GM19023 (cell line): ENCODE data around the gene PER3.

ENCODE experiments used
- ATAC-seq: cut with Tn5 transposase; IDR thresholded peaks from one replicate; pipeline ENCODE4 v1.9.1; 2021; ENCODE audit warnings: mild to moderate bottlenecking, moderate library complexity; ENCODE audit not compliant: unreplicated experiment

Gene PER3

DNA sequence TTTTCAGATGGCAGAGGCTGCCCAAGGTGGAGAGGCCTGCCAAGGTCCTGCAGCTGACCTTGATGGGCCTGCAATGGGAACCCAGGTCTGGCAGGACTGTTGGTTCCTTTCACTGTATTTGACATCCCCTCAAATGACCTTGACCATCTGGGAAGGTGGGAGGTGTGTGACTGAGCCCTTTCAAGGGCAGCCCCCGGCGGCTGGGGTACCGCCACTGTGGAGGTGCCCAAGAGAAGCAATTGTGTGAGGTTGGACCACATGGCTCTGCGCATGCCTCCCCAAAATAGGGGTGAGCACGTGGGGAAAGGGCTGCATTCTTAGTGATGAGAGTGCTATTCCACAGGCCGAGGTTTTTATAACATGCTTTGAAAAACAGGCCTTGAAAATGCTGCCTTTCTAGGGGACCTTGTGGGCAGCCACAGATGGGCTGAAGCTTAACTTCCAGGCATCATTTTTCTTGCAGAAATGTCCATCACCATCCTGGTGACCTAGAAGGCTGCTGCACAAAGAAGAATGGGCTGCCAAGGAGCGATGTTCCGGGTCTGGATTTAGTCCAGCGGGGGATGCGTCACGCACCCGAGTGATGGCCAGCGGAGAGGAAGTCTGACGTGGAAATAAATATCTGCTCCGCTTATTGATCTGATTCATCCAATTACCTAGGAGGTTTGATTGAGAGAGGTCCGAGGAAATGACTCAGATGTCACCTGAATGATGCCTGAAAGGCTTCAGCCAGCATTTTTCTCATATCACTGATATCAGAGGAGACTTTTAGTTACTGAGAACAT, 85.2 kb downstream of the PER3 start:
- no peak for ATAC-seq

- no peak for ATAC-seq
Observed at GRCh38 chr1:7871136-7871535, 87.0 kb downstream of the PER3 start.

- ATAC-seq: no peak
Observed at GRCh38 chr1:7873801-7874795, 90.0 kb downstream of the PER3 start.

GRCh38 chr1:7878027-7878426, 93.9 kb downstream of the PER3 start:
- ATAC-seq: no peak

DNA sequence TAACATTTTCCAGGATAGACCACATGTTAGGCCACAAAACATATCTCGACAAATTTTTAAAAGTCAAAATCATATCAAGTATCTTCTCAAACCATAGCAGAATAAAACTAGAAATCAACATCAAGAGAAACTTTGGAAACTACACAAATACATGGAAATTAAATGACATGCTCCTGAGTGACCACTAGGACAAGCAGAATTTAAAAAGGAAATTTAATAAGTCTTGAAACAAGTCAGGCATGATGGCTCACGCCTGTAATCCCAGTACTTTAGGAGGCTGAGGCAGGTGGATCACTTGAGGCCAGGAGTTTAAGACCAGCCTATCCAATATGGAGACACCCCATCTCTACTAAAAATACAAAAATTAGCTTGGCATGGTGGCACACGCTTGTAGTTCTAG, 95.1 kb downstream of the PER3 start:
- ATAC-seq: no peak

DNA sequence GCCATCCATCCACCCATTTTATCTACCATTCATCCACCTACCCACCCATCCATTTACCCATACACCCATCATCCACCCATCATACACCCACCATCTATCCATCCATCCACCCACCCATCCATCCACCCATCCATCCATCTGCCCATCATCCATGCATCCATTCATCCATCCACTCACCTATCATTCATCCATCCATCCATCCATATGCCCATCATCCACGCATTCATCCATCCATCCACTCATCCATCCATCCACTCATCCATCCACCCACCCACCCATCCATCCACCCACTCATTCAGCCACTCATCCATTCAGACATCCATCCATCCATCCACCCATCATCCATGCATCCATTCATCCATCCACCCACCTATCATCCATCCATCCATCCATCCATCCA, 100.7 kb downstream of the PER3 start:
- ATAC-seq: no peak

DNA sequence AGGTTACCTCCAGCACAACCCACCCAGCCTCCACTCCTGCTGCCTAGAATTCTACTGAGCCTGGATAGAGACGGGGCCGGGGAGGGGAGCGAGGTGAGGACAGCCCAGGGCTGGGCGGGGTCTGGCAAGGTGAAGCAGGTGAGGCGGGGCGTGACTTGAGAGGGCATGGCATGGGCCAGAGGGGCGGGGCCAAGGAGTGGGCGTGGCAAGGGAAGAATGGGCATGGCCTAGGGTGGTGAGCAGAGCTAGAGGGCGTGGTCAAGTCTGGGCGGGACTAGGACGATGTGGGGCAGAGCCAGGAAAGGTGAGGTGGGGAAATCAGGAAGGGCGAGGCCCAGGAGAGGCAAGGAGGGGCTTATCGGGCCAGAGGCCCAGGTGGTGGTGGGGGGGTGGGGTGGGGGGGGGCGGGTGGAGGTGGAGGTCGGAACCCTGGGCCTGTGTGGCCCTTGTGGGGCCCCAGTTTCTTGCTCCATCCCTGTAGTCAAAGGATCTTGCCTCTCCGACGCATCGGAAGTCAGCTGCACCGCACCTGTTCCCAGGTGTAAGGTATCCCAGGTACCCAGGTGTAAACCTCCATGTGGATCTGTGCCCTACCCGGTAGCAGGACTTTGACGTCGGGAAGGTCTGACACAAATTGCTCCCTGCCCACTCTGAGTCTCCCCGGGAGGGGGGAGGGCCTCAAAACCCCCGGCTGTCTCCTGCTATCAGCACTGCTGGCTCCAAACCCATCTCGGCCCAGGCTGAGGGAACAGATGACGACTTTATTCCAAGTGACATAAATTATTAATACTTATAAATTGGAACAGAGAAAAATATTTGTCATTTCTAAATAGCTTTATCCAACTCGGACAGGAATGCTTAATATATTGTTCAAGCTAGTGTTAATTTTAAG, 101.7 kb downstream of the PER3 start:
- no peak for ATAC-seq

- ATAC-seq: no peak
Observed at GRCh38 chr1:7886405-7886745, 102.3 kb downstream of the PER3 start.

DNA sequence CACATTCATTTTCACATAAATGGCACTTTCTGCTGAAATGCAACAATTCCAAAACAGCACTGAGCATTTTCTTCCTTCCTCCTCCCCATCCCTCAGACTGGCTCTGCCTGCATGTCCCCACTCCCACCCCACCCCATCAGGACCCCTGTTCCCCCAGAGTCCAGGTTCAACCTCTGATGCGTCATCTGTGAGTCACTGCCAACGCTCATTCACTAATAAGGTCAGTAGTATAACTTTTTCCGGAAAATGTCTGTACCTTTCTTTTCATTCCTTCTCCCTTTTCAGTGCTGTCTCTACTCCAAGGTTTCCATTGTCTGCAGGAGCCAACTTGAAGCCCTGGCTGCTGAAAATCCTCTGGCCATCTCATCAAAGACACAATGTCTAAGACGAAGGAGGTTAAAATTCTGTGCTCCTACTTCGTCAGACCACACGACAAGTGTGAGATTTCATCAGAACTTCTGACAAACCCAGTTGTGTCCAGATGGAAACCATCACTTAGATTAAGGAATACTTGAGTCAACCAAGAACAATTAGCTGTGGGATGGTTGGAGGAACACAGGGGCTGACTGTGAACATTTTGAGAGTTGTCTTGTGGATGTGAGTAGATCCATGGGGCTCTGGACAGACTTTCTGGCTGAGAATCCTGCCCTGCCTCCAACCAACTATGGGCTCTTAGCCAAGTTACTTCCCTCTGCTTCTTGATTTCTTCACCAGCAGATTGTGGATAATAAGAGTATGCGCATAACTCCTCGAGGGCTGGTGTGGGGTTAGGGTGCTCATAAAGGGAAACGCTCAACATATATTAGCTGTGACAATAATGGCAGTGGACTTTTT, 104.4 kb downstream of the PER3 start:
- no peak for ATAC-seq

- ATAC-seq: no peak
Observed at GRCh38 chr1:7890853-7891252, 106.8 kb downstream of the PER3 start.

DNA sequence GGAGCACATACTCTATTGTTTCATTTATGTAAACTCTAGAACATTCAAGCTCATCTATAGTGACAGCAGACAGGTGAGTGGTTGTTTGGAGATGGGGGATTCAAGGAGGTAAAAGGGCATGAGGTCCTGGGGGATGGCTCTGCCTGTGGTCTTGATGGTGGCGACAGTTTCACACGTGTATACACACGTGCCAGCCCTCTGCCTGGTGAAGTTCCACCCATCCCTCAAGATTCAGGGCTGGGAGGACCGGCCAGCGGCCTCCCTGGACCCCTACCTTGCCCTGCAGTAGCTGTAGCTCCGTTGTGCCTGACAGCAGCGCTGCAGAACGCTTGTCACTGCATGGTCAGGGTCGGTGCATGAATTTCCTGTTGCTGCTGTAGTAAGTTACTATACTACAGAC, 107.7 kb downstream of the PER3 start:
- no peak for ATAC-seq

GRCh38 chr1:7893529-7894180, 109.6 kb downstream of the PER3 start:
- no peak for ATAC-seq
